ENCODE data around the gene ABCB8. TPM values are rescaled to one million over a fixed set of nuclear protein-coding genes. Genes with fewer than 3 reads are reported as not detected.

The ABCB8 gene
- total and polyA plus RNA-seq, 9 of the 15 experiments (the other 6 are each of a cell fraction or from before 2014, with no cell fraction given): 7.6 to 106 (median 36.3) TPM

GRCh38 chr7:151013356-151013732 lies 14.9 kb upstream of the ABCB8 start:
- POLR2A ChIA-PET: interaction anchor here (1.4 to 8.4 kb wide), 2 partner anchors 11 to 21 kb away, joined by 3 to 146 read pairs; partner anchors contain the start of genes ABCB8 and ATG9B

More at GRCh38 chr7:151013356-151013732, 14.9 kb upstream of the ABCB8 start:
- H3K9ac ChIP-seq (ENCODE audit: insufficient read depth in 1 of 2, low read depth in 2 of 2, low read length in 2 of 2): peak overlapping the region in 1 of 2 experiments; percentile 40; a peak in 1 of 4 replicates
- no peak for FAIRE-seq
- peak; percentile 5; the same call in 1 of the 2 replicates for TF ChIP-seq VEZF1 (CRISPR knock-in tag; IDR thresholded peaks at IDR 0.05)
- no peak for TF ChIP-seq TFE3 (CRISPR knock-in tag; IDR thresholded peaks at IDR 0.05)
- no peak for TF ChIP-seq SAFB (IDR thresholded peaks at IDR 0.05; ENCODE audit: borderline replicate concordance, low read depth, low read length)
- TF ChIP-seq RBFOX2 (IDR thresholded peaks at IDR 0.05; ENCODE audit: low read depth, low read length): peak; percentile 35; the same call in 1 of the 2 replicates
- TF ChIP-seq USF1 (CRISPR knock-in tag; IDR thresholded peaks at IDR 0.05): 0 out of 2 replicates have a peak, but pooled peaks have one; percentile 6
- peak; percentile 26 for TF ChIP-seq PCBP1 (IDR thresholded peaks at IDR 0.05; ENCODE audit: low read depth, low read length, poor library complexity, severe bottlenecking)
- TF ChIP-seq C11orf30 (IDR thresholded peaks at IDR 0.05; ENCODE audit: low read depth): no peak
- 91% methylated on average over 15 of the region's 26 CpGs for WGBS (ENCODE audit: insufficient coverage, low coverage, missing lambda C conversion rate)
- in situ Hi-C loops (cut with MboI): no loop called here
- BruUV-seq (replicated peaks): no TSS peak
- no peak for ATAC-seq
- H3K27ac ChIP-seq (ENCODE audit: extremely low read depth, low read depth, low read length): no peak overlapping the region
- peak in 2 of 4 experiments; percentile 50 to 57 for DNase-seq (ENCODE audit: extremely low read depth in 1 of 4, low spot score in 3 of 4)
- H3K27me3 ChIP-seq (ENCODE audit: control insufficient read depth in 2 of 2, insufficient read depth in 2 of 2, low read length in 2 of 2): no peaks in the 10 kb centered on the region; a peak in 1 of 5 replicates
- no peak overlapping the region for H3K4me3 ChIP-seq
- CTCF ChIA-PET (ENCODE audit: low intra/inter-chr PET ratio): interaction anchor here (1.6 kb wide), 1 partner anchor 98 kb away, joined by 5 read pairs; no protein-coding TSS in a partner anchor
- no peaks in the 10 kb centered on the region for H3K9me3 ChIP-seq (replicated peaks; ENCODE audit: control insufficient read depth, insufficient read depth, low read depth, low read length)
- no peaks in the 10 kb centered on the region for H3K9me1 ChIP-seq (ENCODE audit: control insufficient read depth, insufficient read depth, low read length)
- peaks cover 42 to 84% of the 10 kb centered on the region in 2 experiments for H3K4me1 ChIP-seq (replicated peaks in 1 of 2; ENCODE audit: control insufficient read depth in 2 of 2, insufficient read depth in 2 of 2, low read length in 2 of 2)
- no peak overlapping the region for H2AFZ ChIP-seq (ENCODE audit: low read depth, low read length)
- peaks cover 40% of the 10 kb centered on the region; the same call in 2 of the 3 replicates for H3K36me3 ChIP-seq (ENCODE audit: control insufficient read depth, insufficient read depth, low read length)
- intact Hi-C loops (cut with micrococcal nuclease): loop anchor here (10.0 kb wide), 1 partner anchor 161 kb away; no protein-coding TSS in a partner anchor
- no peak overlapping the region for H3K4me2 ChIP-seq (ENCODE audit: insufficient read depth, low read length)
- no peaks in the 10 kb centered on the region for H4K20me1 ChIP-seq (replicated peaks; ENCODE audit: control insufficient read depth, insufficient read depth, low read length)
- peaks cover 45% of the 10 kb centered on the region for H3K79me2 ChIP-seq (ENCODE audit: control insufficient read depth, insufficient read depth, low read length)

All from K562 (cell line).